ENCODE data around the gene ELAVL2.

ELAVL2 gene

GRCh38 chr9:23826120-23826629, at the start of gene ELAVL2:
Gene ELAVL2 (minus strand): TSS chr9:23826240. CDS start chr9:23762234, 64,006 bp downstream.
- peak; percentile 57 for DNase-seq (ENCODE audit: low read depth)

- DNase-seq (ENCODE audit: low read depth) = no peak
Measured at GRCh38 chr9:23858234-23858633, 32.2 kb upstream of the ELAVL2 start.

GRCh38 chr9:23855873-23856604, 30.0 kb upstream of the ELAVL2 start:
- no peak for DNase-seq (ENCODE audit: low read depth)

GRCh38 chr9:23850690-23851629, 24.9 kb upstream of the ELAVL2 start:
- no peak for DNase-seq (ENCODE audit: low read depth)

- no peak for DNase-seq (ENCODE audit: low read depth)
Measured at GRCh38 chr9:23850242-23850689, 24.2 kb upstream of the ELAVL2 start.

GRCh38 chr9:23849379-23850035, 23.5 kb upstream of the ELAVL2 start:
- no peak for DNase-seq (ENCODE audit: low read depth)

- no peak for DNase-seq (ENCODE audit: low read depth)
Measured at GRCh38 chr9:23842565-23843129, 16.6 kb upstream of the ELAVL2 start.

- no peak for DNase-seq (ENCODE audit: low read depth)
Measured at GRCh38 chr9:23841304-23841703, 15.3 kb upstream of the ELAVL2 start.

GRCh38 chr9:23837038-23837437, 11.0 kb upstream of the ELAVL2 start:
- no peak for DNase-seq (ENCODE audit: low read depth)

- DNase-seq (ENCODE audit: low read depth) = no peak
Measured at GRCh38 chr9:23830929-23831730, 5.1 kb upstream of the ELAVL2 start.

GRCh38 chr9:23830476-23830805, 4.4 kb upstream of the ELAVL2 start:
- no peak for DNase-seq (ENCODE audit: low read depth)

- no peak for DNase-seq (ENCODE audit: low read depth)
Measured at GRCh38 chr9:23829580-23830475, 3.8 kb upstream of the ELAVL2 start.

- DNase-seq (ENCODE audit: low read depth) = no peak
Measured at GRCh38 chr9:23825700-23826099, 340 bp downstream of the ELAVL2 start.

- DNase-seq (ENCODE audit: low read depth) = no peak
Measured at GRCh38 chr9:23824830-23825591, 1.0 kb downstream of the ELAVL2 start.

- DNase-seq (ENCODE audit: low read depth) = no peak
Measured at GRCh38 chr9:23823986-23824829, 1.8 kb downstream of the ELAVL2 start.

GRCh38 chr9:23823269-23823668, 2.8 kb downstream of the ELAVL2 start:
- DNase-seq (ENCODE audit: low read depth) = no peak

GRCh38 chr9:23822261-23823169, 3.5 kb downstream of the ELAVL2 start:
- no peak for DNase-seq (ENCODE audit: low read depth)
